ENCODE measurements around the gene TRIM56.
"Not testable (repeated sequence)": the region's sequence is repeated elsewhere in the genome, so short reads cannot be mapped to it uniquely, and the experiment has no call there.

Gene TRIM56

GRCh38 chr7:101099969-101100781 is 14.9 kb downstream of the TRIM56 start:
- H3K4me3 ChIP-seq (ENCODE audit: low read length): no peak overlapping the region
- TF ChIP-seq ZNF274 (IDR thresholded peaks at IDR 0.05; ENCODE audit: low read depth, low read length): no peak

GRCh38 chr7:101100858-101101847 is 15.9 kb downstream of the TRIM56 start:
- no peak overlapping the region for H3K4me3 ChIP-seq (ENCODE audit: low read length)
- no peak for TF ChIP-seq ZNF274 (IDR thresholded peaks at IDR 0.05; ENCODE audit: low read depth, low read length)

GRCh38 chr7:101102026-101102425 is 16.7 kb downstream of the TRIM56 start:
- TF ChIP-seq ZNF274 (IDR thresholded peaks at IDR 0.05; ENCODE audit: low read depth, low read length): no peak
- no peak overlapping the region for H3K4me3 ChIP-seq (ENCODE audit: low read length)

- not testable (repeated sequence) for H3K4me3 ChIP-seq (ENCODE audit: low read length)
Measured at GRCh38 chr7:101103701-101104100, 18.4 kb downstream of the TRIM56 start.

GRCh38 chr7:101104193-101104713 is 19.0 kb downstream of the TRIM56 start:
- no peak overlapping the region for H3K4me3 ChIP-seq (ENCODE audit: low read length)
- TF ChIP-seq ZNF274 (IDR thresholded peaks at IDR 0.05; ENCODE audit: low read depth, low read length): no peak

- no peak for TF ChIP-seq ZNF274 (IDR thresholded peaks at IDR 0.05; ENCODE audit: low read depth, low read length)
- H3K4me3 ChIP-seq (ENCODE audit: low read length): no peak overlapping the region
Measured at GRCh38 chr7:101104799-101105198, 19.5 kb downstream of the TRIM56 start.

GRCh38 chr7:101105248-101105647 is 20.0 kb downstream of the TRIM56 start:
- H3K4me3 ChIP-seq (ENCODE audit: low read length): not testable (repeated sequence)

GRCh38 chr7:101106386-101106785 is 21.1 kb downstream of the TRIM56 start:
- no peak overlapping the region for H3K4me3 ChIP-seq (ENCODE audit: low read length)
- no peak for TF ChIP-seq ZNF274 (IDR thresholded peaks at IDR 0.05; ENCODE audit: low read depth, low read length)

GRCh38 chr7:101108330-101108857 is 23.1 kb downstream of the TRIM56 start:
- no peak for TF ChIP-seq ZNF274 (IDR thresholded peaks at IDR 0.05; ENCODE audit: low read depth, low read length)
- H3K4me3 ChIP-seq (ENCODE audit: low read length): no peak overlapping the region

- TF ChIP-seq ZNF274 (IDR thresholded peaks at IDR 0.05; ENCODE audit: low read depth, low read length): no peak
Measured at GRCh38 chr7:101108961-101109360, 23.7 kb downstream of the TRIM56 start.

GRCh38 chr7:101109368-101109767 is 24.1 kb downstream of the TRIM56 start:
- H3K4me3 ChIP-seq (ENCODE audit: low read length): no peak overlapping the region
- TF ChIP-seq ZNF274 (IDR thresholded peaks at IDR 0.05; ENCODE audit: low read depth, low read length): no peak

More at GRCh38 chr7:101108961-101109360, 23.7 kb downstream of the TRIM56 start:
- no peak overlapping the region for H3K4me3 ChIP-seq (ENCODE audit: low read length)

- H3K4me3 ChIP-seq (ENCODE audit: low read length): no peak overlapping the region
- no peak for TF ChIP-seq ZNF274 (IDR thresholded peaks at IDR 0.05; ENCODE audit: low read depth, low read length)
Measured at GRCh38 chr7:101111261-101111660, 26.0 kb downstream of the TRIM56 start.

GRCh38 chr7:101112233-101112632 is 27.0 kb downstream of the TRIM56 start:
- TF ChIP-seq ZNF274 (IDR thresholded peaks at IDR 0.05; ENCODE audit: low read depth, low read length): no peak
- H3K4me3 ChIP-seq (ENCODE audit: low read length): no peak overlapping the region

- not testable (repeated sequence) for H3K4me3 ChIP-seq (ENCODE audit: low read length)
Measured at GRCh38 chr7:101113140-101113539, 27.9 kb downstream of the TRIM56 start.

Data from GM08714 (cell line).